Vagina (tissue), 2 donors: ENCODE data around the gene GPR153.

Source experiments
- POLR2AphosphoS5 ChIP-seq, 2 donors: sonication (generic); formaldehyde crosslinking; IDR thresholded peaks; one replicate each; pipeline ENCODE4 v1.9.0; 2017; ENCODE audit warnings: antibody characterized with exemption in 2 of 2, mild to moderate bottlenecking in 2 of 2, low read depth in 1 of 2; ENCODE audit not compliant: insufficient read depth in 1 of 2
- TF ChIP-seq, protein P1 (sequence below), 3 experiments: fragments of 450-650 bp in 2 of 3; fragments of 200-600 bp in 1 of 3; sonication (generic) in 1 of 3; IDR thresholded peaks; one replicate each; pipeline ENCODE4 v1.5.1; 2017 to 2019; ENCODE audit warnings: antibody characterized with exemption in 3 of 3, mild to moderate bottlenecking in 2 of 3, moderate library complexity in 2 of 3

DNA sequence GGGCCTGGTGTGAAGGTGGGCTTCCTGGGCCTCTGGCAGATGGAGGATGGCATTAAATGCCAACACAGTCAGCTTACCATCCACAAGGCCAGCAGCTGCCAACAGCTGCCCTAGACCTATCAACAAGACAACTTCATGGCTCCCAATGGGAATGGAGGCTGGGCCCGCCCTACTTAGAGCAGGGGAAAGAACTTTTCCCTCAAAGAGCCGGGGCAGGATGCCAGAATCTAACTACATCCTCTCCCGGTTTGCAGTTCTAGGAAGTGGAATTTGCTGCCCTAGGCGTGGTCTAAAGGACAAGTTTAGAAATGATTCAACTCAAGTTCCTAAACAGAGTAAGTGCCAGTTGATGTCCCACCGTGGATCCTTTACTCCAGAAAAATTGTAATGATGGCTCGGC, 38.3 kb downstream of the GPR153 start:
- no peak for TF ChIP-seq POLR2AphosphoS5 (IDR thresholded peaks at IDR 0.05; ENCODE audit: insufficient read depth in 1 of 2, low read depth in 1 of 2)
- TF ChIP-seq, protein P1, sequence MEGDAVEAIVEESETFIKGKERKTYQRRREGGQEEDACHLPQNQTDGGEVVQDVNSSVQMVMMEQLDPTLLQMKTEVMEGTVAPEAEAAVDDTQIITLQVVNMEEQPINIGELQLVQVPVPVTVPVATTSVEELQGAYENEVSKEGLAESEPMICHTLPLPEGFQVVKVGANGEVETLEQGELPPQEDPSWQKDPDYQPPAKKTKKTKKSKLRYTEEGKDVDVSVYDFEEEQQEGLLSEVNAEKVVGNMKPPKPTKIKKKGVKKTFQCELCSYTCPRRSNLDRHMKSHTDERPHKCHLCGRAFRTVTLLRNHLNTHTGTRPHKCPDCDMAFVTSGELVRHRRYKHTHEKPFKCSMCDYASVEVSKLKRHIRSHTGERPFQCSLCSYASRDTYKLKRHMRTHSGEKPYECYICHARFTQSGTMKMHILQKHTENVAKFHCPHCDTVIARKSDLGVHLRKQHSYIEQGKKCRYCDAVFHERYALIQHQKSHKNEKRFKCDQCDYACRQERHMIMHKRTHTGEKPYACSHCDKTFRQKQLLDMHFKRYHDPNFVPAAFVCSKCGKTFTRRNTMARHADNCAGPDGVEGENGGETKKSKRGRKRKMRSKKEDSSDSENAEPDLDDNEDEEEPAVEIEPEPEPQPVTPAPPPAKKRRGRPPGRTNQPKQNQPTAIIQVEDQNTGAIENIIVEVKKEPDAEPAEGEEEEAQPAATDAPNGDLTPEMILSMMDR (IDR thresholded peaks at IDR 0.05), result no peak
